Coronary artery (tissue), 2 donors: Measurements from ENCODE around the gene ARCN1.

Source experiments
- DNase-seq: peaks from one replicate; pipeline ENCODE4 v3.0.0-alpha.2; 2017; ENCODE audit warnings: low spot score
- H3K27ac ChIP-seq, 2 donors: fragments of 200-600 bp; sonication (generic); one replicate each; pipeline ENCODE4 v1.5.1; 2016 to 2019
- H3K4me3 ChIP-seq: fragments of 200-600 bp; sonication (generic); 2 replicates; pipeline ENCODE4 v1.5.1; 2016; ENCODE audit warnings: mild to moderate bottlenecking, moderate library complexity
- CTCF ChIP-seq: fragments of 200-600 bp; sonication (generic); IDR thresholded peaks from one replicate; pipeline ENCODE4 v1.5.1; 2019; ENCODE audit warnings: antibody characterized with exemption

Gene ARCN1

GRCh38 chr11:118618115-118618990 is 46.1 kb downstream of the ARCN1 start:
- H3K27ac ChIP-seq: peak overlapping the region; percentile 90 to 95
- H3K4me3 ChIP-seq: peak overlapping the region; percentile 8
- no peak for DNase-seq
- no peak for TF ChIP-seq CTCF

GRCh38 chr11:118618991-118619375 is 46.8 kb downstream of the ARCN1 start:
- TF ChIP-seq CTCF: no peak
- peak; percentile 90 for DNase-seq
- Histone ChIP-seq H3K4me3 (peak overlapping the region; percentile 8), H3K27ac (peak overlapping the region; percentile 90 to 95)

GRCh38 chr11:118619444-118620197 is 47.4 kb downstream of the ARCN1 start:
- DNase-seq: no peak
- TF ChIP-seq CTCF: no peak
- Histone ChIP-seq H3K27ac (peak overlapping the region; percentile 90 to 95), H3K4me3 (peak overlapping the region; percentile 8)

GRCh38 chr11:118620529-118621070 is 48.4 kb downstream of the ARCN1 start:
- Histone ChIP-seq H3K27ac (peak overlapping the region; percentile 80 to 90), H3K4me3 (peak overlapping the region; percentile 73)
- TF ChIP-seq CTCF: no peak
- no peak for DNase-seq

GRCh38 chr11:118621071-118621783 is 49.0 kb downstream of the ARCN1 start:
- Histone ChIP-seq H3K27ac (peak overlapping the region; percentile 80 to 90), H3K4me3 (peak overlapping the region; percentile 73)
- DNase-seq: peak; percentile 96
- no peak for TF ChIP-seq CTCF

- TF ChIP-seq CTCF: no peak
- H3K27ac ChIP-seq: peak overlapping the region; percentile 80 to 90
- no peak for DNase-seq
- H3K4me3 ChIP-seq: peak overlapping the region; percentile 73
Observed at GRCh38 chr11:118621784-118622375, 49.7 kb downstream of the ARCN1 start.
